Measurements from ENCODE around the gene MRPS18A. TPM values are rescaled to one million over a fixed set of nuclear protein-coding genes. Genes with fewer than 3 reads are reported as not detected.

The MRPS18A gene
- total RNA-seq, 1 experiment from 2014 or later, result 105 TPM

- Histone ChIP-seq H3K9me2 (replicated peaks; ENCODE audit: low read length) (no peaks in the 10 kb centered on the region), H3K36me3 (ENCODE audit: low read depth, low read length) (peaks cover 21% of the 10 kb centered on the region), H3K4me1 (ENCODE audit: insufficient read depth, low read length) (peaks cover 26% of the 10 kb centered on the region), H2AFZ (ENCODE audit: low read length) (no peak overlapping the region), H3K4me3 (ENCODE audit: low read length) (no peak overlapping the region), H3F3A (ENCODE audit: low read length, unreplicated experiment) (no peaks in the 10 kb centered on the region), H4K20me1 (ENCODE audit: low read length) (peaks cover 12% of the 10 kb centered on the region; the same call in 1 of the 2 replicates), H3K79me2 (ENCODE audit: low read length) (peaks cover 77% of the 10 kb centered on the region), H3K27ac (ENCODE audit: low read length) (no peak overlapping the region), H3K27me3 (ENCODE audit: low read length) (no peaks in the 10 kb centered on the region), H3K9me3 (ENCODE audit: low read length) (no peaks in the 10 kb centered on the region), H3K4me2 (ENCODE audit: low read length) (no peak overlapping the region), H3K9ac (ENCODE audit: low read length) (no peak overlapping the region)
- no TSS peak for BruUV-seq (replicated peaks)
- intact Hi-C loops (cut with micrococcal nuclease), result no loop called here
- DNase-seq (no peak), ATAC-seq (no peak)
- no peak for TF ChIP-seq EZH2phosphoT487 (IDR thresholded peaks at IDR 0.05; ENCODE audit: borderline replicate concordance, low read length)
- TF ChIP-seq EZH2 (IDR thresholded peaks at IDR 0.05; ENCODE audit: low read length, unreplicated experiment), result no peak
- TF ChIP-seq CTCF (conservative IDR thresholded peaks at IDR 0.05; ENCODE audit: low read depth, low read length), result no peak
- POLR2A ChIA-PET (ENCODE audit: unreplicated experiment), result no interaction called here
- CTCF ChIA-PET, result no interaction called here
These were observed 3.7 kb downstream of the MRPS18A start for GRCh38 chr6:43683708-43684455.

GRCh38 chr6:43682724-43683429, 4.7 kb downstream of the MRPS18A start:
- Histone ChIP-seq H2AFZ (ENCODE audit: low read length) (no peak overlapping the region), H3K36me3 (ENCODE audit: low read depth, low read length) (peaks cover 32% of the 10 kb centered on the region), H3K27me3 (ENCODE audit: low read length) (no peaks in the 10 kb centered on the region), H3K9ac (ENCODE audit: low read length) (no peak overlapping the region), H3K9me2 (replicated peaks; ENCODE audit: low read length) (no peaks in the 10 kb centered on the region), H3F3A (ENCODE audit: low read length, unreplicated experiment) (no peaks in the 10 kb centered on the region), H3K27ac (ENCODE audit: low read length) (no peak overlapping the region), H3K4me3 (ENCODE audit: low read length) (no peak overlapping the region), H3K9me3 (ENCODE audit: low read length) (no peaks in the 10 kb centered on the region), H3K79me2 (ENCODE audit: low read length) (peaks cover 71% of the 10 kb centered on the region), H4K20me1 (ENCODE audit: low read length) (peaks cover 12% of the 10 kb centered on the region; the same call in 1 of the 2 replicates), H3K4me1 (ENCODE audit: insufficient read depth, low read length) (peaks cover 21% of the 10 kb centered on the region), H3K4me2 (ENCODE audit: low read length) (no peak overlapping the region)
- ATAC-seq (no peak), DNase-seq (no peak)
- TF ChIP-seq EZH2phosphoT487 (IDR thresholded peaks at IDR 0.05; ENCODE audit: borderline replicate concordance, low read length), result no peak
- no peak for TF ChIP-seq CTCF (conservative IDR thresholded peaks at IDR 0.05; ENCODE audit: low read depth, low read length)
- no peak for TF ChIP-seq EZH2 (IDR thresholded peaks at IDR 0.05; ENCODE audit: low read length, unreplicated experiment)
- POLR2A ChIA-PET (ENCODE audit: unreplicated experiment), result no interaction called here
- no TSS peak for BruUV-seq (replicated peaks)
- intact Hi-C loops (cut with micrococcal nuclease), result no loop called here
- CTCF ChIA-PET, result no interaction called here

- no peak overlapping the region for H2AFZ ChIP-seq (ENCODE audit: low read length)
- peaks cover 12% of the 10 kb centered on the region; the same call in 1 of the 2 replicates for H4K20me1 ChIP-seq (ENCODE audit: low read length)
- DNase-seq, result no peak
- intact Hi-C loops (cut with micrococcal nuclease), result no loop called here
- peaks cover 15% of the 10 kb centered on the region; the same call in 1 of the 2 replicates for H3K4me1 ChIP-seq (ENCODE audit: insufficient read depth, low read length)
- BruUV-seq (replicated peaks), result no TSS peak
- no peaks in the 10 kb centered on the region for H3K9me2 ChIP-seq (replicated peaks; ENCODE audit: low read length)
- no peak overlapping the region for H3K4me3 ChIP-seq (ENCODE audit: low read length)
- H3K9ac ChIP-seq (ENCODE audit: low read length), result no peak overlapping the region
- H3K9me3 ChIP-seq (ENCODE audit: low read length), result no peaks in the 10 kb centered on the region
- H3K4me2 ChIP-seq (ENCODE audit: low read length), result no peak overlapping the region
- H3K79me2 ChIP-seq (ENCODE audit: low read length), result peaks cover 57% of the 10 kb centered on the region
- ChIA-PET CTCF (no interaction called here), POLR2A (ENCODE audit: unreplicated experiment) (no interaction called here)
- TF ChIP-seq CTCF (conservative IDR thresholded peaks at IDR 0.05; ENCODE audit: low read depth, low read length), result no peak
- H3K27ac ChIP-seq (ENCODE audit: low read length), result no peak overlapping the region
- H3K27me3 ChIP-seq (ENCODE audit: low read length), result no peaks in the 10 kb centered on the region
- H3F3A ChIP-seq (ENCODE audit: low read length, unreplicated experiment), result no peaks in the 10 kb centered on the region
- peaks cover 44% of the 10 kb centered on the region for H3K36me3 ChIP-seq (ENCODE audit: low read depth, low read length)
- no peak for ATAC-seq
These were observed 6.3 kb downstream of the MRPS18A start for GRCh38 chr6:43681303-43681702.

Measured in PC-3 (cell line).